SK-N-SH treated with all-trans-retinoic acid at 6 μM for 48 hours (cell line): Measurements from ENCODE around the gene FBXL5.

Experiments used
- ATAC-seq: fragments of 200-7000 bp; cut with Tn5 transposase; 3 replicates; pipeline ENCODE4 v1.9.1; 2020; ENCODE audit warnings: mild to moderate bottlenecking, moderate library complexity
- ARNTL ChIP-seq: fragments of 450-650 bp; formaldehyde crosslinking; IDR thresholded peaks from 2 replicates; pipeline ENCODE4 v1.5.0; 2020; ENCODE audit warnings: low read depth, mild to moderate bottlenecking, moderate library complexity, borderline replicate concordance
- BACH2 ChIP-seq: fragments of 250-450 bp; sonication (Bioruptor Pico); IDR thresholded peaks from 2 replicates; pipeline ENCODE4 v1.9.0; 2021; ENCODE audit warnings: mild to moderate bottlenecking, borderline replicate concordance
- CREB5 ChIP-seq: fragments of 250-450 bp; sonication (Bioruptor Pico); IDR thresholded peaks from 2 replicates; pipeline ENCODE4 v1.5.1; 2020; ENCODE audit warnings: low read depth, mild to moderate bottlenecking, moderate library complexity
- CSRNP3 ChIP-seq: fragments of 250-450 bp; sonication (Bioruptor Pico); IDR thresholded peaks from 2 replicates; pipeline ENCODE4 v1.5.1; 2021; ENCODE audit warnings: mild to moderate bottlenecking, moderate library complexity
- ESRRG ChIP-seq: fragments of 250-450 bp; sonication (Bioruptor Pico); IDR thresholded peaks from 2 replicates; pipeline ENCODE4 v1.6.1; 2021; ENCODE audit warnings: mild to moderate bottlenecking
- GLIS3 ChIP-seq: fragments of 250-450 bp; sonication (Bioruptor Pico); IDR thresholded peaks from 2 replicates; pipeline ENCODE4 v1.5.0; 2020; ENCODE audit warnings: mild to moderate bottlenecking, moderate library complexity
- PATZ1 ChIP-seq: fragments of 250-450 bp; sonication (Bioruptor Pico); IDR thresholded peaks from 2 replicates; pipeline ENCODE4 v1.8.0; 2020; ENCODE audit warnings: mild to moderate bottlenecking, moderate library complexity, borderline replicate concordance
- POU6F1 ChIP-seq: fragments of 250-450 bp; sonication (Bioruptor Pico); IDR thresholded peaks from 2 replicates; pipeline ENCODE4 v1.8.0; 2021; ENCODE audit warnings: low read depth, mild to moderate bottlenecking, moderate library complexity, borderline replicate concordance
- PPARA ChIP-seq: fragments of 250-450 bp; sonication (Bioruptor Pico); IDR thresholded peaks from 2 replicates; pipeline ENCODE4 v1.5.0; 2020; ENCODE audit warnings: mild to moderate bottlenecking, borderline replicate concordance
- RARB ChIP-seq: fragments of 250-450 bp; sonication (Bioruptor Pico); IDR thresholded peaks from 2 replicates; pipeline ENCODE4 v1.8.0; 2021; ENCODE audit warnings: mild to moderate bottlenecking, moderate library complexity
- TCF4 ChIP-seq: fragments of 250-450 bp; sonication (Bioruptor Pico); IDR thresholded peaks from 2 replicates; pipeline ENCODE4 v1.8.0; 2021; ENCODE audit warnings: mild to moderate bottlenecking, moderate library complexity, borderline replicate concordance
- TOX ChIP-seq: fragments of 250-450 bp; sonication (Bioruptor Pico); IDR thresholded peaks from 2 replicates; pipeline ENCODE4 v1.8.0; 2021; ENCODE audit warnings: mild to moderate bottlenecking, moderate library complexity, borderline replicate concordance
- TSHZ2 ChIP-seq: fragments of 250-450 bp; sonication (Bioruptor Pico); IDR thresholded peaks from 2 replicates; pipeline ENCODE4 v1.5.0; 2020; ENCODE audit warnings: mild to moderate bottlenecking, moderate library complexity
- ZC3H10 ChIP-seq: fragments of 250-450 bp; sonication (Bioruptor Pico); IDR thresholded peaks from 2 replicates; pipeline ENCODE4 v1.5.1; 2021; ENCODE audit warnings: mild to moderate bottlenecking, moderate library complexity
- ZFP3 ChIP-seq: fragments of 250-450 bp; sonication (Bioruptor Pico); IDR thresholded peaks from 2 replicates; pipeline ENCODE4 v1.5.0; 2020; ENCODE audit warnings: mild to moderate bottlenecking, moderate library complexity
- ZFP30 ChIP-seq: fragments of 450-650 bp; formaldehyde crosslinking; IDR thresholded peaks from 2 replicates; pipeline ENCODE4 v1.5.0; 2022; ENCODE audit warnings: mild to moderate bottlenecking, moderate library complexity
- ZNF565 ChIP-seq: fragments of 450-650 bp; formaldehyde crosslinking; conservative IDR thresholded peaks from 2 replicates; pipeline ENCODE4 v1.5.0; 2020; ENCODE audit warnings: low read depth, mild to moderate bottlenecking, moderate library complexity
- ZNF70 ChIP-seq: fragments of 450-650 bp; formaldehyde crosslinking; IDR thresholded peaks from 2 replicates; pipeline ENCODE4 v1.5.0; 2020; ENCODE audit warnings: mild to moderate bottlenecking, moderate library complexity
- ZNF8 ChIP-seq: fragments of 450-650 bp; formaldehyde crosslinking; IDR thresholded peaks from 2 replicates; pipeline ENCODE4 v1.5.0; 2020; ENCODE audit warnings: mild to moderate bottlenecking, moderate library complexity

FBXL5 gene

GRCh38 chr4:15558561-15558960 lies 96.6 kb downstream of the FBXL5 start:
- TF ChIP-seq ZFP30 (CRISPR knock-in tag): no peak
- TF ChIP-seq ZNF565 (CRISPR knock-in tag): no peak
- TF ChIP-seq TSHZ2 (CRISPR knock-in tag): no peak
- no peak for TF ChIP-seq PATZ1 (CRISPR knock-in tag)
- no peak for TF ChIP-seq POU6F1 (CRISPR knock-in tag)
- no peak for TF ChIP-seq BACH2 (CRISPR knock-in tag)
- TF ChIP-seq ZNF70: no peak
- TF ChIP-seq GLIS3: no peak
- TF ChIP-seq RARB (CRISPR knock-in tag): no peak
- TF ChIP-seq TCF4 (CRISPR knock-in tag): no peak
- TF ChIP-seq PPARA (CRISPR knock-in tag): no peak
- no peak for TF ChIP-seq CSRNP3 (CRISPR knock-in tag)
- TF ChIP-seq ZC3H10 (CRISPR knock-in tag): no peak
- no peak for ATAC-seq

GRCh38 chr4:15557786-15558550 lies 97.2 kb downstream of the FBXL5 start:
- ATAC-seq: no peak
- TF ChIP-seq ESRRG (CRISPR knock-in tag): no peak
- TF ChIP-seq CSRNP3 (CRISPR knock-in tag): no peak
- TF ChIP-seq ARNTL (CRISPR knock-in tag): no peak
- TF ChIP-seq TCF4 (CRISPR knock-in tag): no peak
- no peak for TF ChIP-seq PPARA (CRISPR knock-in tag)
- TF ChIP-seq ZFP3 (CRISPR knock-in tag): no peak
- no peak for TF ChIP-seq TSHZ2 (CRISPR knock-in tag)
- no peak for TF ChIP-seq POU6F1 (CRISPR knock-in tag)
- no peak for TF ChIP-seq RARB (CRISPR knock-in tag)
- no peak for TF ChIP-seq CREB5 (CRISPR knock-in tag)
- no peak for TF ChIP-seq BACH2 (CRISPR knock-in tag)
- no peak for TF ChIP-seq TOX (CRISPR knock-in tag)
- no peak for TF ChIP-seq ZC3H10 (CRISPR knock-in tag)
- TF ChIP-seq ZNF8 (CRISPR knock-in tag): no peak
- TF ChIP-seq ZNF565 (CRISPR knock-in tag): no peak
- no peak for TF ChIP-seq ZFP30 (CRISPR knock-in tag)
- no peak for TF ChIP-seq PATZ1 (CRISPR knock-in tag)
